Suprapubic skin (tissue), 4 donors: Measurements from ENCODE around the gene SYNJ2. TPM values are rescaled to one million over a fixed set of nuclear protein-coding genes. Genes with fewer than 3 reads are reported as not detected.

Source experiments
- DNase-seq, 2 donors: peaks; one replicate each; pipeline ENCODE4 v3.0.0-alpha.2; 2019; ENCODE audit warnings: low spot score in 2 of 2
- H3K27ac ChIP-seq: fragments of 200-600 bp; sonication (generic); one replicate; pipeline ENCODE4 v1.5.1; 2019
- H3K27me3 ChIP-seq: fragments of 200-600 bp; sonication (generic); one replicate; pipeline ENCODE4 v1.5.1; 2019
- H3K36me3 ChIP-seq: fragments of 200-600 bp; sonication (generic); one replicate; pipeline ENCODE4 v1.5.1; 2019
- H3K4me1 ChIP-seq: fragments of 200-600 bp; sonication (generic); one replicate; pipeline ENCODE4 v1.5.1; 2019
- H3K4me3 ChIP-seq: fragments of 200-600 bp; sonication (generic); one replicate; pipeline ENCODE4 v1.5.1; 2019; ENCODE audit warnings: mild to moderate bottlenecking
- H3K9me3 ChIP-seq: fragments of 200-600 bp; sonication (generic); one replicate; pipeline ENCODE4 v1.5.1; 2019
- CTCF ChIP-seq, 2 donors: fragments of 200-600 bp in 1 of 2; fragments of 450-650 bp in 1 of 2; sonication (generic) in 1 of 2; IDR thresholded peaks; one replicate each; pipeline ENCODE4 v1.5.1; 2016 to 2019; ENCODE audit warnings: antibody characterized with exemption in 2 of 2, mild to moderate bottlenecking in 1 of 2, moderate library complexity in 1 of 2
- EP300 ChIP-seq: sonication (generic); formaldehyde crosslinking; IDR thresholded peaks from one replicate; pipeline ENCODE4 v1.6.1; 2017; ENCODE audit warnings: antibody characterized with exemption
- POLR2A ChIP-seq, 2 donors: fragments of 450-650 bp; IDR thresholded peaks; one replicate each; pipeline ENCODE4 v1.6.1; 2017; ENCODE audit warnings: antibody characterized with exemption in 2 of 2, mild to moderate bottlenecking in 2 of 2, moderate library complexity in 2 of 2
- POLR2AphosphoS5 ChIP-seq, 3 donors: sonication (generic); formaldehyde crosslinking; IDR thresholded peaks; one replicate each; pipeline ENCODE4 v1.6.1; 2017; ENCODE audit warnings: antibody characterized with exemption in 3 of 3
- WGBS: methylation state at CpG from one replicate; pipeline ENCODE4 v1.1.5; 2018; 5-methylcytosine and 5-hydroxymethylcytosine counted together
- total RNA-seq, 4 donors: library from RNA; depleted of rRNA; stranded (reverse); fragments of >200 nt; gene quantifications; one replicate each; pipeline ENCODE4 v1.1.0, GENCODE V29; 2016

SYNJ2 gene
- total RNA-seq, 4 donors from 2014 or later = 4.3 to 10.7 (median 6.8) TPM

- H3K27me3 ChIP-seq = no peaks in the 10 kb centered on the region
- H3K4me1 ChIP-seq = peaks cover 16% of the 10 kb centered on the region
- H3K9me3 ChIP-seq = no peaks in the 10 kb centered on the region
- DNase-seq = no peak
- H3K4me3 ChIP-seq = no peak overlapping the region
- 94% methylated on average over 15 of the region's 15 CpGs for WGBS
- H3K36me3 ChIP-seq = no peaks in the 10 kb centered on the region
- no peak overlapping the region for H3K27ac ChIP-seq
- TF ChIP-seq POLR2A (IDR thresholded peaks at IDR 0.05) (no peak), EP300 (no peak)
Measured at GRCh38 chr6:157996918-157997702, 15.4 kb downstream of the SYNJ2 start.

- H3K27ac ChIP-seq = no peak overlapping the region
- no peak for TF ChIP-seq EP300
- TF ChIP-seq POLR2A (IDR thresholded peaks at IDR 0.05) = no peak
- no peak for TF ChIP-seq CTCF (IDR thresholded peaks at IDR 0.05)
- no peak for TF ChIP-seq POLR2AphosphoS5 (IDR thresholded peaks at IDR 0.05)
- DNase-seq = no peak
- peaks cover 24% of the 10 kb centered on the region for H3K4me1 ChIP-seq
- no peaks in the 10 kb centered on the region for H3K36me3 ChIP-seq
- H3K4me3 ChIP-seq = no peak overlapping the region
- 92% methylated on average over 5 of the region's 6 CpGs for WGBS
- H3K9me3 ChIP-seq = no peaks in the 10 kb centered on the region
- no peaks in the 10 kb centered on the region for H3K27me3 ChIP-seq
Measured at GRCh38 chr6:157997893-157998608, 16.4 kb downstream of the SYNJ2 start.

DNA sequence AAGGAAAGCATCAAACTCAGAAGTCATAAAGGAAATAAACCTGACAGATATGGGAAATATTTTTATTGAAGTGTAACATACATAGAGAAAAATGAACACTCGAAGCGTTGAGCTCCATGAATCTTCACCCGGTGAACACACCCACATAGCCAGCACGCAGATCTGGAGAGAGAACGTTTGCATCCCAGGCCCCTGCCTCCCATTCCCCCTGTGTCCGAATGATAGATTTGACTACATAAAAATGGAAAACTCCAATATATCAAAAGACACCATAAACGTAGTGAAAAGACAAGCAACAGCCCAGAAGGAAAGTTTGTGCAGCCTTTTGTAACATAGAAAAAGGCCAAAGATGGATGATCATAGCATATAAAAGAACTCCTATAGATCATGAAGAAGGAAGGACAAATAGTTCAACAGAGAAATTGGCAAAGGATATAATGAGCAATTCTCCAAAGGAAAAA is 17.1 kb downstream of the SYNJ2 start:
- DNase-seq = no peak
- no peaks in the 10 kb centered on the region for H3K36me3 ChIP-seq
- no peak overlapping the region for H3K4me3 ChIP-seq
- no peaks in the 10 kb centered on the region for H3K27me3 ChIP-seq
- no peaks in the 10 kb centered on the region for H3K9me3 ChIP-seq
- TF ChIP-seq POLR2AphosphoS5 (IDR thresholded peaks at IDR 0.05) (no peak), EP300 (no peak), CTCF (IDR thresholded peaks at IDR 0.05) (no peak), POLR2A (IDR thresholded peaks at IDR 0.05) (no peak)
- WGBS = 86% methylated on average over 7 of the region's 7 CpGs
- H3K4me1 ChIP-seq = peaks cover 28% of the 10 kb centered on the region
- H3K27ac ChIP-seq = peak overlapping the region; percentile 48

- Histone ChIP-seq H3K27ac (peak overlapping the region; percentile 48), H3K4me3 (no peak overlapping the region), H3K4me1 (peaks cover 35% of the 10 kb centered on the region), H3K9me3 (no peaks in the 10 kb centered on the region), H3K27me3 (no peaks in the 10 kb centered on the region), H3K36me3 (no peaks in the 10 kb centered on the region)
- TF ChIP-seq POLR2A (IDR thresholded peaks at IDR 0.05) (no peak), EP300 (no peak), POLR2AphosphoS5 (IDR thresholded peaks at IDR 0.05) (no peak), CTCF (IDR thresholded peaks at IDR 0.05) (no peak)
- 83% methylated on average over 12 of the region's 12 CpGs for WGBS
- DNase-seq = no peak
Measured at GRCh38 chr6:157999168-158000051, 17.7 kb downstream of the SYNJ2 start.

- H3K27ac ChIP-seq = peak overlapping the region; percentile 19
- peaks cover 38% of the 10 kb centered on the region for H3K4me1 ChIP-seq
- no peaks in the 10 kb centered on the region for H3K27me3 ChIP-seq
- H3K36me3 ChIP-seq = no peaks in the 10 kb centered on the region
- TF ChIP-seq POLR2AphosphoS5 (IDR thresholded peaks at IDR 0.05) = no peak
- TF ChIP-seq CTCF (IDR thresholded peaks at IDR 0.05) = no peak
- no peak for TF ChIP-seq EP300
- no peak for TF ChIP-seq POLR2A (IDR thresholded peaks at IDR 0.05)
- no peaks in the 10 kb centered on the region for H3K9me3 ChIP-seq
- no peak overlapping the region for H3K4me3 ChIP-seq
- 87% methylated on average over 17 of the region's 17 CpGs for WGBS
- peak in 1 of 2 donors; percentile 45 for DNase-seq
Measured at GRCh38 chr6:158000530-158001307, 19.1 kb downstream of the SYNJ2 start.
